ENCODE data around the gene CBL.
A peak's percentile ranks its signal among the peaks of the same experiment; 100 is the strongest.
"Not testable (repeated sequence)": the region's sequence is repeated elsewhere in the genome, so short reads cannot be mapped to it uniquely, and the experiment has no call there.

CBL gene

GRCh38 chr11:119222891-119223290 lies 16.8 kb downstream of the CBL start:
- Histone ChIP-seq H3K9ac (ENCODE audit: low read depth, low read length, poor library complexity, severe bottlenecking) (no peak overlapping the region), H2AFZ (ENCODE audit: low read length) (no peak overlapping the region), H3K4me2 (ENCODE audit: low read depth, low read length, poor library complexity, severe bottlenecking) (no peak overlapping the region), H3K9me2 (replicated peaks; ENCODE audit: low read depth, low read length) (no peaks in the 10 kb centered on the region), H3K4me3 (ENCODE audit: low read length, poor library complexity, severe bottlenecking) (no peak overlapping the region), H3K4me1 (ENCODE audit: insufficient read depth, low read length, poor library complexity, severe bottlenecking) (peaks cover 2% of the 10 kb centered on the region), H3F3A (ENCODE audit: low read depth) (no peaks in the 10 kb centered on the region), H3K36me3 (ENCODE audit: insufficient read depth, low read length) (peaks cover 6% of the 10 kb centered on the region; the same call in 1 of the 2 replicates), H3K79me2 (ENCODE audit: insufficient read depth, low read length) (peaks cover 88% of the 10 kb centered on the region), H3K9me3 (ENCODE audit: insufficient read depth, low read depth, low read length) (no peaks in the 10 kb centered on the region), H4K20me1 (ENCODE audit: insufficient read depth, low read length, poor library complexity, severe bottlenecking) (peaks cover 22% of the 10 kb centered on the region), H3K27me3 (ENCODE audit: insufficient read depth, low read length, poor library complexity, severe bottlenecking) (no peaks in the 10 kb centered on the region)
- TF ChIP-seq, protein P1, sequence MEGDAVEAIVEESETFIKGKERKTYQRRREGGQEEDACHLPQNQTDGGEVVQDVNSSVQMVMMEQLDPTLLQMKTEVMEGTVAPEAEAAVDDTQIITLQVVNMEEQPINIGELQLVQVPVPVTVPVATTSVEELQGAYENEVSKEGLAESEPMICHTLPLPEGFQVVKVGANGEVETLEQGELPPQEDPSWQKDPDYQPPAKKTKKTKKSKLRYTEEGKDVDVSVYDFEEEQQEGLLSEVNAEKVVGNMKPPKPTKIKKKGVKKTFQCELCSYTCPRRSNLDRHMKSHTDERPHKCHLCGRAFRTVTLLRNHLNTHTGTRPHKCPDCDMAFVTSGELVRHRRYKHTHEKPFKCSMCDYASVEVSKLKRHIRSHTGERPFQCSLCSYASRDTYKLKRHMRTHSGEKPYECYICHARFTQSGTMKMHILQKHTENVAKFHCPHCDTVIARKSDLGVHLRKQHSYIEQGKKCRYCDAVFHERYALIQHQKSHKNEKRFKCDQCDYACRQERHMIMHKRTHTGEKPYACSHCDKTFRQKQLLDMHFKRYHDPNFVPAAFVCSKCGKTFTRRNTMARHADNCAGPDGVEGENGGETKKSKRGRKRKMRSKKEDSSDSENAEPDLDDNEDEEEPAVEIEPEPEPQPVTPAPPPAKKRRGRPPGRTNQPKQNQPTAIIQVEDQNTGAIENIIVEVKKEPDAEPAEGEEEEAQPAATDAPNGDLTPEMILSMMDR (conservative IDR thresholded peaks at IDR 0.05; ENCODE audit: low read length), result no peak
- TF ChIP-seq EZH2phosphoT487 (IDR thresholded peaks at IDR 0.05; ENCODE audit: borderline replicate concordance), result no peak

DNA sequence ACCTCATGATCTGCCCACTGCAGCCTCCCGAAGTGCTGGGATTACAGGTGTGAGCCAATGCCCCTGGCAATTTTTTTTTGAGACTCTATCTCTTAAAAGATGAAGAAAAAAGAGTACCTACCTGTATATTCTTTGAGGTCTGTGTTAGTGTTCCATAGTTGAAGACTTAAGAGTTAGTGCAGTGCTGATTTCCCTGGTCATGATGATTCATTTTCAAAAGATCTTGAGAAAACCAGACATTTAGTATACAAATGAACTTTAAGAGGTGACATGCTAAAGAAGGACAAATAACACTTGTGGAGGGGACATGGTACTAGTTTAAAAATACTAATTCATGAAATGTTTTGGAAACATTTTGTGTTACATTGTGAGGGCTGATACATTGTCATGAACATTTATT lies 17.7 kb downstream of the CBL start:
- H3K9me2 ChIP-seq (replicated peaks; ENCODE audit: low read depth, low read length), result no peaks in the 10 kb centered on the region
- no peak overlapping the region for H3K4me3 ChIP-seq (ENCODE audit: low read length, poor library complexity, severe bottlenecking)
- peaks cover 18% of the 10 kb centered on the region for H4K20me1 ChIP-seq (ENCODE audit: insufficient read depth, low read length, poor library complexity, severe bottlenecking)
- peaks cover 85% of the 10 kb centered on the region for H3K79me2 ChIP-seq (ENCODE audit: insufficient read depth, low read length)
- H3K36me3 ChIP-seq (ENCODE audit: insufficient read depth, low read length), result peaks cover 6% of the 10 kb centered on the region; the same call in 1 of the 2 replicates
- H3K4me2 ChIP-seq (ENCODE audit: low read depth, low read length, poor library complexity, severe bottlenecking), result no peak overlapping the region
- H3K9me3 ChIP-seq (ENCODE audit: insufficient read depth, low read depth, low read length), result no peaks in the 10 kb centered on the region
- H2AFZ ChIP-seq (ENCODE audit: low read length), result no peak overlapping the region
- H3K9ac ChIP-seq (ENCODE audit: low read depth, low read length, poor library complexity, severe bottlenecking), result no peak overlapping the region
- H3K4me1 ChIP-seq (ENCODE audit: insufficient read depth, low read length, poor library complexity, severe bottlenecking), result peaks cover 11% of the 10 kb centered on the region
- TF ChIP-seq, protein P1 (conservative IDR thresholded peaks at IDR 0.05; ENCODE audit: low read length), result no peak
- no peak for TF ChIP-seq EZH2phosphoT487 (IDR thresholded peaks at IDR 0.05; ENCODE audit: borderline replicate concordance)
- no peaks in the 10 kb centered on the region for H3F3A ChIP-seq (ENCODE audit: low read depth)
- no peaks in the 10 kb centered on the region for H3K27me3 ChIP-seq (ENCODE audit: insufficient read depth, low read length, poor library complexity, severe bottlenecking)

DNA sequence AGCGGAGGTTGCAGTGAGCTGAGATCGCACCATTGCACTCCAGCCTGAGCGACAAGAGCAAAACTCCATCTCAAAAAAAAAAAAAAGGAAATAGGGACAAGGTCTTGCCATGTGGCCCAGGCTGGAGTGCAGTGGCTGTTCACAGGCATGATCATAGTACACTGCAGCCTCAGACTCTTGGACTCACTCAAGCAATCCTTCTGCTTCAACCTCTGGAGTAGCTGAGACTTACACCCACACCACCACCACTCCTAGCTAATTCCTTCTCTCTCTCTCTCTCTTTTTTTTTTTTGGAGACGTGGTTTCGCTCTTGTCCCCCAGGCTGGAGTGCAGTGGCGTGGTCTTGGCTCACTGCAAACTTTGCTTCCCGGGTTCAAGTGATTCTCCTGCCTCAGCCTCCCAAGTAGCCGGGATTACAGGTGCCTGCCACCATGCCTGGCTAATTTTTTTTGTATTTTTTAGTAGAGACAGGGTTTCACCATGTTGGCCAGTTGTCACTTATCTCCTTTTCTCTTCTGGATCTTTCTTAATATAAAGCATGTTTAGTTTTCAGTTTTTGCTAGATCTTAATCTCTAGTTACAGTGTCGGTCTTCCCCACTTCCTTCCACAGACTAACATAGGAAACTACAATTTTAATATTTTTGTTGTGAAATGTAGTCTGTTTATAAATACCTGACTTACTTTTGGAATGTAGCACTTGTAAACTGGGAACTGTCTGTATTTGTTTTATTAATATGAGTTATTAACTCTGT lies 22.6 kb downstream of the CBL start:
- not testable (repeated sequence) for H3K27me3 ChIP-seq (ENCODE audit: insufficient read depth, low read length, poor library complexity, severe bottlenecking); H3K9me3 ChIP-seq (ENCODE audit: insufficient read depth, low read depth, low read length); H3F3A ChIP-seq (ENCODE audit: low read depth); H3K9me2 ChIP-seq (replicated peaks; ENCODE audit: low read depth, low read length); H2AFZ ChIP-seq (ENCODE audit: low read length)
- Histone ChIP-seq H3K4me3 (ENCODE audit: low read length, poor library complexity, severe bottlenecking) (peak overlapping the region; percentile 47), H3K79me2 (ENCODE audit: insufficient read depth, low read length) (peaks cover 84% of the 10 kb centered on the region), H3K9ac (ENCODE audit: low read depth, low read length, poor library complexity, severe bottlenecking) (peak overlapping the region; percentile 13), H3K4me1 (ENCODE audit: insufficient read depth, low read length, poor library complexity, severe bottlenecking) (peaks cover 20% of the 10 kb centered on the region), H3K36me3 (ENCODE audit: insufficient read depth, low read length) (peaks cover 21% of the 10 kb centered on the region), H4K20me1 (ENCODE audit: insufficient read depth, low read length, poor library complexity, severe bottlenecking) (peaks cover 16% of the 10 kb centered on the region), H3K4me2 (ENCODE audit: low read depth, low read length, poor library complexity, severe bottlenecking) (peak overlapping the region; percentile 60)

GRCh38 chr11:119229288-119229672 lies 23.1 kb downstream of the CBL start:
- peaks cover 13% of the 10 kb centered on the region for H4K20me1 ChIP-seq (ENCODE audit: insufficient read depth, low read length, poor library complexity, severe bottlenecking)
- H3K36me3 ChIP-seq (ENCODE audit: insufficient read depth, low read length), result peaks cover 27% of the 10 kb centered on the region
- no peaks in the 10 kb centered on the region for H3K9me2 ChIP-seq (replicated peaks; ENCODE audit: low read depth, low read length)
- H2AFZ ChIP-seq (ENCODE audit: low read length), result no peak overlapping the region
- peaks cover 20% of the 10 kb centered on the region for H3K4me1 ChIP-seq (ENCODE audit: insufficient read depth, low read length, poor library complexity, severe bottlenecking)
- H3F3A ChIP-seq (ENCODE audit: low read depth), result peaks cover 3% of the 10 kb centered on the region; the same call in 1 of the 2 replicates
- peak overlapping the region; percentile 60 for H3K4me2 ChIP-seq (ENCODE audit: low read depth, low read length, poor library complexity, severe bottlenecking)
- H3K27me3 ChIP-seq (ENCODE audit: insufficient read depth, low read length, poor library complexity, severe bottlenecking), result no peaks in the 10 kb centered on the region
- H3K79me2 ChIP-seq (ENCODE audit: insufficient read depth, low read length), result peaks cover 79% of the 10 kb centered on the region
- TF ChIP-seq, protein P1 (conservative IDR thresholded peaks at IDR 0.05; ENCODE audit: low read length), result no peak
- TF ChIP-seq EZH2phosphoT487 (IDR thresholded peaks at IDR 0.05; ENCODE audit: borderline replicate concordance), result no peak
- H3K9me3 ChIP-seq (ENCODE audit: insufficient read depth, low read depth, low read length), result no peaks in the 10 kb centered on the region
- H3K9ac ChIP-seq (ENCODE audit: low read depth, low read length, poor library complexity, severe bottlenecking), result peak overlapping the region; percentile 13
- H3K4me3 ChIP-seq (ENCODE audit: low read length, poor library complexity, severe bottlenecking), result peak overlapping the region; percentile 47
